GM18508 (cell line): ENCODE results near the gene DAG1.

ENCODE experiments used
- ATAC-seq: cut with Tn5 transposase; IDR thresholded peaks from one replicate; pipeline ENCODE4 v1.9.1; 2021; ENCODE audit warnings: moderate number of reproducible peaks; ENCODE audit not compliant: insufficient read depth, unreplicated experiment

The DAG1 gene

DNA sequence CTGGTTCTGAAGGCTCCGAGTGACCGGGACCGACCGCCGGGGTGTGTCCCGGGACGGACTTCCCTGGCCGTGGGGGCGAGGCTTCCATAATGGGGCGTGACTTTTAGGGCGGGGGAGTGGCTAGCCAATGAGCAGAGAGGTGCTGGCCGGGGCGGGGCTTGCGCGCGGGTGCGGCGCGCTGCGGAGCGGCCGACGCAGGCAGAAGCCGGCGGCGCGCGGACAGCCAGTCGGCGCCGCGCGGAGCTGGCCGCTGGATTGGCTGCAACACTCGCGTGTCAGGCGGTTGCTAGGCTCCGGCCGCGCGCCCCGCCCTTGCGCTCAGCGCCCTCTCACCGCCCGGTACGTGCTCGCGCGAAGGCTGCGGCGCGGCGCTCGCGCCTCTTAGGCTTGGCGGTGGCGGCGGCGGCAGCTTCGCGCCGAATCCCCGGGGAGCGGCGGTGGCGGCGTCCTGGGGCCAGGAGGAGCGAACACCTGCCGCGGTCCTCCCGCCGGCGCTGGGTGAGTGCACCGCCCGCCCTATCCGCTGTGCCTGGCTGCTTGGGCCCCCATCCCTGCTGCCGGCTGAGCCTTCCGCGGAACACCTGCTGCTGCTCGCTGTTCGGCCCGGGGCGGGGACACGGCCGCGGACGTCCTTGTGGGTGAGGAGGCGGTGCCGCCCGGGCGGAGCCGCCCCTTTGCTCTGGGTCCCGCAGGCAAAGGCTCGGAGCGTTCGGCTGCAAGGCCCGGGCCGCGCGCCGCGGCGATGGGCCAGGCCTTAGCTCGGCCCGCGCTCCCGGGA is at the start of gene DAG1:
Gene DAG1, plus strand, starts transcription at position 332 of the 778 bp plus-strand sequence. CDS start 40,268 bp downstream, outside the sequence.
- peak; percentile 40 for ATAC-seq

DNA sequence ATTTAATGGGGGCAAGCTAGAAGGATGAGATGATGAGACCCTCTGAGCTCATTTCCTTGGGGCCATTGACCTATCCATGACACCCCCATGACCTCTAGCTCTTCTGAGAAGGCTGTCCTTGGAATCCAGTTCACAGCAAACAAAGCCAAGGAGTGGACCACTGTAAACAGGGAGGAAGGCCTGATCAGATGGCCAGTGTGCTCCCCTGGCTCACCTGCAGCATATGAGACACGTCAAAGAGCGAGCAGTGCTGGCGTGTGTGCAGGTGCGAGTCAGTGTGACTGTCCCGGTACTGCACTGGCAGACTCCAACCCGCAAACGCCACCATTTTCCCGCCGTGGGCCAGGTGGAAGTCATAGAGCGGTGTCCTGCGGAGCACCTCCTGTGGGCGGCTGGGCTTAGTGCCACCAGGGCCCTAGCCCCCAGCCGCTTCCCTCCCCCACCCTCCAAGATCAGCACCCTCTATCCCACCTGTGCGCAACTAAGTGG is 48.1 kb upstream of the DAG1 start:
- no peak for ATAC-seq

DNA sequence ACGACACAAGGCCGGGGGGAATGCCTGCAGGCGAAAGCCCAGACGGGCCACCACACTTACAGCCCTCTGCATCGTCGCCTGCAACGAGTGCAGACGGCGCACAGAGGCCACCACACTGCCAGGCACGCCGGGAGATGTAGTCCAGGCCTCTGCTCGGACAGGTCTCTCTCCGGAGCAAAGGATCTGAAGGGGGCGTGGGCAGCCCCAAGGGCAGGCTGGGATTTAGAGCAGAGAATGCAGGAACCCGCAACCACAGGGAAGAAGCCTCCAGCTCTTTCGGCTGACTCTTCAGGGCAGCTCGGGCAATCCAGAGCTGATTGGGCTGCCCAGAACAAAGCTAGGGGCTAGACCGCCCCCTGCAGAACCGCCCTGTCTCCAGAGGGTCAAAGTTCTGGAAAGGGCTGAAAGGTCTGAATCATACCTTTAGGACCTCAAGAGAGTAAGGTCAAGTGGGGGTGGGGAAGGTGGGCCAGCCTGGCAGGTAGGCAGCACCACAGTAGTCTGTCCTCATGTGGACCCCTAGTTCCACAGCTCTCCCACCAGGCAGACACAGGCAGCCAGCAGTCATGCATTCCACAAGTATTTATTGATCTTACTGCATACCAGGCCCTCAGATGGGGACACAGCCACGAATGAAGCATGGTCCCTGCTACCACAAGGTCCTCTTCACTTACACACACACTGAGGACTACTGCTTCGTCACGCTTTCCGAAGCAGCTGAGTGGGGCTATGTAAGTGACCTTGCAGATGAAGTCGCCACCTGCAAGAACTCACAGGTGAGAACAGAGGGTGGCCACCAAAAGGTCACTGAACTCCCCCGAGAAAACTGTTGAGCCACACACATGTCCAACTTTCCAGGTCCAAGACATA is 47.5 kb upstream of the DAG1 start, which contains the start of gene AMT:
Gene AMT, minus strand, starts transcription at position 95 of the 870 bp plus-strand sequence. Its CDS starts 23 bp downstream, at position 72.
- ATAC-seq: no peak

DNA sequence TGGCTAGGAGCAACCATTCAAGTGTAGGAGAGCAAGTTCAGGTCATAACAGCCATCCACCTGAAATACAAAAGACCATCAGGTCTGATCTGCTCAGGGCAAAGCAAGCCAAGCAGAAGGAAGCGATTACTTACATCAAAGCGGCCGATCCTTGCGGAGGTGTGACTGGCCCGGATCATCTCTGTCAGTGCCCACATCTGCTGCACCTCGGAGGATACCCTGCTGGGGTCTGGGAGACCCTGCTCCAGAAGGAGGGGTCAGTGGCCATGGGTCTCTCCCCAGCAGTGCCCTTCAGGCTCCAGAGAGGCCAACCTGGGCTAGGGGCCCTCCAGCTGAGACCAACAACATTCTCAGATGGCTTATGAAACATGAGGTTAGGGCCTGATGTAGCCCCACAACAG is 45.3 kb upstream of the DAG1 start:
- ATAC-seq: no peak

DNA sequence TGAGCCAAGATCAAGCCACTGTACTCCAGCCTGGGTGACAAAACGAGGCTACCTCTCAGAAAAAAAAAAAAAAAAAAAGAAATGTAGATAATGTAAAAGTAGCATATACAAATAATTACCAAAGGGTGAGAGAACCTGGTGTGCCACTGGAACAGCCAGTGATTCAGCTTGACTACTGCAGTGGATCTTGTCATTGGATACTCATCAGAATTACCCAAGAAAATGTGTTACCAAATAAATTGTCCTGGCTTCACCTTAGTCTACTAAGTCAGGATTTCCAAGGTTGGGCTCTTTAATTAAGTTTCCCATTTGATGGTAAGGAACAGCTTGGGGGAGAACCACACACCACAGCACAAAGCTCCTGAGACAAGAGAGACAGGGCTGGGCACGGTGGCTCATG is 42.5 kb upstream of the DAG1 start:
- ATAC-seq: no peak

DNA sequence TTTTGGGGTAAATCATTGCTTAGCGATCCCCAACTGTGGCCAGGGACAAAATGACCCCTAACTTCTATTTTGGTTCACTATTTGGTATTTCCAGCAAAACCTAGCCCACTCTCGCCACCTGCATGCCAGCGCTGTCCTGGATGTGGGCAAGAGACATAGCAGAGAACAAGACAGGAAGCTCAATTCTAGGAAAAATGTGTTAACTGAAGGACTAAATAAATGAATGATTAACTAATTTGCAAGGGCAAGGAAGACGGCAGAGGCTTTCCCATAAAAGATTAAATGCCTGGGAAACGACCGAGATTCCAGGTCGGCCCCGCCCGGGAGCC is 41.4 kb upstream of the DAG1 start:
- no peak for ATAC-seq

DNA sequence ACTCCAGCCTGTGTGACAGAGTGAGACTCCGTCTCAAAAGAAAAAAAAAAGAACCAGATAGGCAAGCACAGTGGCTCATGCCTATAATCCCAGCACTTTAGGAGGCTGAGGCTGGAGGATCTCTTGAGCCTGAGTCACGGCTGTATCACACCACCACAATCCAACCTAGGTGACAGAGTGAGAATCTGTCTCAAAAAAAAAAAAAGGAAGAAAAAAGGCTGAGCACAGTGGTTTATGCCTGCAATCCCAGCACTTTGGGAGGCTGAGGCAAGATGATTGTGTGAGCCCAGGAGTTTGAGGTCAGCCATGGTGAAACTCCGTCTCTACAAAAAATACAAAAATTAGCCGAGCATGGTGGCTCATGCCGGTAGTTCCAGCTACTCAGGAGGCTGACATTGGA is 35.3 kb upstream of the DAG1 start:
- ATAC-seq: no peak

DNA sequence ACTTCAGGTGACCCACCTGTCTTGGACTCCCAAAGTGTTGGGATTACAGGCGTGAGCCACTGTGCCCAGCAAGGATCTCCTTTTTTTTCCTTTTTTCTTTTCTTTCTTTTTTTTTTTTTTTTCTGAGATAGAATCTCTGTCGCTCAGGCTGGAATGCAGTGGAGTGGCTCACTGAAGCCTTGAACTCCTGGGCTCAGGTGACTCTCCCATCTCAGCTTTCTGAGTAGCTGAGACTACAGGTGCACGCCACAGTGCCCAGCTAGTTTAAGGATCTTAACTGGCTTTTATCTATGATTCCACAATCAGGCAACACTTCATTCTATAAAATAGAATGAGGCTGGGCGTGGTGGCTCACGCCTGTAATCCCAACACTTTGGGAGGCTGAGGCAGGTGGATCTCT is 24.7 kb upstream of the DAG1 start:
- ATAC-seq: no peak

DNA sequence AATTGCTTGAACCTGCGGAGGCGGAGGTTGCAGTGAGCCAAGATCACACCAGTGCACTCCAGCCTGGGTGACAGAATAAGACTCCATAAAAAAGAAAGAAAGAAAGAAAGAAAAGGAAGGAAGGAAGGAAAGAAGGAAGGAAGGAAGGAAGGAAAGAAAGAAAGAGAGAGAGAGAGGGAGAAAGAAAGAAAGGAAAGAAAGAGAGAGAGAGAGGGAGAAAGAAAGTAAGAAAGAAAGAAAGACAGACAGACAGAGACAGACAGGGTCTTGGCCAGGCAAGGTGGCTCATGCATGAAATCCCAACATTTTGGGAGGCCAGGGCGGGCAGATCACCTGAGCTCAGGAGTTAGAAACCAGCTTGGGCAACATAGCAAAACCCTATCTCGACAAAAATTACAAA is 16.4 kb upstream of the DAG1 start:
- ATAC-seq: no peak

DNA sequence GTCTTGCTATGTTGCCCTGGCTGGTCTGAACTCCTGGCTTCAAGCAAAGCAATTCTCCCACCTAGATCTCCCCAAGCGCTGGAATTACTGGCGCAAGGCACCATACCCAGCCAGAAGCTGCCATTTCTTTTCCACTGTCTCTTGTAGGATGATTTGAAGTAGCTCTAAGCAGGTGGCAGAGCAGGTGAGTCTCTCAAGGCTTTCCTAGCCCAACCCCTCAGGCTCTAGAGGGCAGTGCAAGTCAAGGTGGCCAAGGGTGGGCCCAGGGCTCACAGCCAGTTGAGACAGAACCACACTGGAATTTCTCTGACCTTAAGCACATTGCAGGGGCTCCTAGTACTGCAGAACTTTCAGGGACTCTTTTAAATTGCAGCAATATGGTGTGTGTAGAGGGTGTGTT is 15.6 kb upstream of the DAG1 start:
- ATAC-seq: no peak

DNA sequence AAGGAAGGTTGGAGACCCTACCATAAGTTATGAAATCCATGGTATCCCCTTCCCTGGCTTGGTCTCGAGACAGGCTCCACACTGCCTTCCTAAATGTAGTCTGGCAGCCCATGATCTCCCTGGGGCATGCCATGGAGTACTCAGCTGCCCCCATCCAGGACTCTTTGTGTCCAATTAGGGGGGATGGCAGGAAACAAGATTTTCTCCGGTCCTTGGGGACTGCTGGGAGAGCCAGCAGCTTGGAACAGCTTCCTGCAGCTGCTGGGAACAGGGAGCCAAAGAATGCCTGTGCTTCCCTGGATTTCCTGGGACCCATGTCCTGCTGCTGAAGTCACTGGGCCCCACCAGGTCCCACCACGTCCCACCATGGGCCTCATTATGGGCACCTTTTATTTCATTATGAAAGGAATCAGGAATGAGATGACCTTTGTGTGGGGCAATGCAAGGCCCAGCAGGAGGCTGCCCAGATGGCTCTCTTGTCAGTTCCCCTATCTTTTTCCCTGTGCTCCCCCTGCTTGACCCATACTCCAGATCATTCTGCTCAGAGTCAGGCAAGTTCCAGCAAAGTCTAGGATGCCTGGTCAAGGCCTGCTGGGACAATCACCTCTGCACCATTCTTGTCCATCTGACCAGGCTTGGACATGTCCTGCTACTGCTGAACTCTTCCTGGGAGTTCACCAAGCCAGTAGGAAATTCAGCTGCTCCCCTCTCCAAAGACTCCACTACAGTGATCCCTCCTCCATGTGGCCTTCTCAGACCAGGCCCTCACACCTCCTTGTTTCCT is 15.0 kb upstream of the DAG1 start:
- no peak for ATAC-seq

DNA sequence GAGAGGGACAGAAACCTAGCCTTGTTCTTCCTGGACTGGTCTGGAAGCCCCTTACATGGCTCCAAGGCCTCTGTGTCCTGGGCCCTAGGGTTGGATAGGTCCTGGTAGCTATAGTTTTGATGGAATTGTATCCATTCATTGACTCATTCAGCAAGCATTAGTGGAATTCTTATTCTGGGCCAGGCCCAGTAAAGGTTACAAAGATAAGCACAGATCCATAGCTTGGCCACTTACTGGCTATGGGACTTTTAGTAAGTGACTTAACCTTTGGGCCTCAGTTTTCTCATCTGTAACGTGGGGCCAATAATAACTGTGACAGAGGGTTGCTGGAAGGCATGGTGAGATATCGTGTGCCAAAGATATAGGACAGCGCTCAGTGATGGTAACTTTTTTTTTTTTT is 13.6 kb upstream of the DAG1 start:
- no peak for ATAC-seq

DNA sequence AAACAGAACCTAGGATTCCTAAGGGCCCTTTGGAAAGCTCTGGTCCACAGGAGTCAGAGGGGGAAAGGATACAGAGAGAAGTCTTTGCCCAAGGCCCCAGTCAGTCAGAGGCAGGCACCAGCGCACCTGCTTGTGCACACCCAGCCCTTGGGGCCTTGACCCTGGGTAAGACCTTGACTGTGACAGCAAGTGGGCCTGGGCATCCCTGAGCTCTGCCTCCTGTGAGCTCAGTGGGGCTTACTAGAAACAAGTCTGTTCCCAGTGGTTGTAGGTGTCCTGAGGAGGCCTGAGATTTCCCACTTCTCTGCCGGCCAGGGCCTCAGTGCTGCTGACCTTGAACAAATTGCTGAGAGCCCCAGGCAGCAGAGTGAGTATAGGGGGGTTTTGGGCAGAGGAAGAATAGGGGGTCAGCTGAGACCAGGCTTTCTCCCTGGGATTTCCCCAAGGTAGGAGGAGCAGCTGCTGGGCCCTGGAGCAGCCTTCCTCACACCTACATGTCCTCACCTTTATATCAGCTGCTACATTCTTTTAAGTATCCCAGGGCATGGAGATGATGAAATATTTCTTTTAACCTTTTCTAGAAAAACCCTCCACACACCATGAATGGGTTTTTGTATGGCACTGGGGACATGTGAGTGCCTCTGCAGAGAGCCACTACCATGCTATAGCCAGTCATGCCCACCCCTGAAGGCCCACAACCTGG is 9.7 kb upstream of the DAG1 start:
- no peak for ATAC-seq

DNA sequence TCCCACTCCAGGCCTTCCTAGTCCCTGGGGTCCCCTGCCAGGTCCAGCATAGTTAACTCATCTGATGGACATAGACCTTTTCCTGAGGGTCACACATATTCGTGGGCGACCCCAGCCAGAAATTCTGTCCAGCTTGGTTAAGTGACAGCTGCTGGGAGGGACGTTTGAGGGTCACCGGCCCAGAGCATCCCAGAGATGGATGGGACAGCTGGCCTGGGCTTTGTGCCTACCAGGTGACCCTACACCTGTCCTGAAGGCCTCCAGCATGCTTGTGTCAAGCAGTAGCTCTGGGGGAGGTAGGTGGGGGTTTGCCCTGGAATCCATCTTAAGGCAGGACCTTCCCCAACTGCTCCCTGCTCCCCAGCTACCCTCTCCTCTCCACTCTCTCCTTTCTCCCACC is 9.1 kb upstream of the DAG1 start:
- ATAC-seq: no peak

DNA sequence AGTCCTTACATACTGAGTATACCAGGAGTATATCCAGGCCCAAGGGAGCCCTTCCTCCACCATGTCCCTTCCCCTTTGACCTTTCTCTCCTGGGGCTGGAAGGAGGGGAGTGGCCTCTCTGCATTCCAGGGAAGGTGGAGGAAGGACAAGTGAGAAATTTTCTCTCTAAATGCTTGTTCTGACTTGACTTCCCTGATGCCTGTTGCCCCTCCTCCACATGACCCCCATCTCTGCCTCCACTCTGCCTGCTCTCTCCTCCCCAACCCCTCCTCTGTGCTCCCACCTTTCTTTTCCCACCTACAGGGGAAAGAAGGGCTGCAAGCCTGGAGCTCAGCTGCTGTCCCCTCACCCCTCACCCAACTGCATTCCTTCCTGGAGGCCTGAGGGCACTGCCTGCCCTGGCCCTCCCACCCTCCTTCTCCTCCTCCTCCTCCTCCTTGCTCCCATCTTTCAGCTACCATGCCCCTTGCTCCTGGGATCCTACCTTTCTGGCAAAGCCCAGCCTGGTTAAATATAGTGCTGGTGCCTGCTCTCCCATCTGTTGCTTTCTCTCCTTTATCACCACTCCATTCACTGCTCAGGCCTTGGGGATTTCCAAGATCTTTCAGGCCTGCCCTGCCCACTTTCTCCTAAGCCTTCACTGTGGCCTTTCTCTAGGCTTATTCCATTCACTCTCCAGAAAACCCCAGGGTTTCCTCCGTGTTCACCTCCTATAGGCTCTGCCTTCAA is 8.5 kb upstream of the DAG1 start:
- ATAC-seq: no peak

DNA sequence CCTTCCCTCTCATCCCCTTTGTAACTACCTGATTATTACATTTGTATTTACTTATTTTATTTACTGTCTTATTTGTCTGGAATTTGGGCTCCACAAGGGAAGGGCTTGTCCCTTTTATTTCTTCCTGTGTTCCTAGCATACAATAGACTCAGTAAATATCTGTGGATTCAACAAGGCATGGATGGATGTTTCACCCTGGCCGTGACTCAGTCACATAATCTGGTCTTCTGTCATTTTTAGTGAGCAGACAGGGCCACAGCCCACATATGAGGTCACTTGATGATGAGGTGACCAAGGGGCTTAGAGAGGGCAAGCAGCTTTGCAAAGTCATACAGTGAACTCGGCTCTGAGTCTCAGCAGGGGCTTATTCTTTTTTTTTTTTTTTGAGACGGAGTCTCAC is 7.8 kb upstream of the DAG1 start:
- no peak for ATAC-seq

DNA sequence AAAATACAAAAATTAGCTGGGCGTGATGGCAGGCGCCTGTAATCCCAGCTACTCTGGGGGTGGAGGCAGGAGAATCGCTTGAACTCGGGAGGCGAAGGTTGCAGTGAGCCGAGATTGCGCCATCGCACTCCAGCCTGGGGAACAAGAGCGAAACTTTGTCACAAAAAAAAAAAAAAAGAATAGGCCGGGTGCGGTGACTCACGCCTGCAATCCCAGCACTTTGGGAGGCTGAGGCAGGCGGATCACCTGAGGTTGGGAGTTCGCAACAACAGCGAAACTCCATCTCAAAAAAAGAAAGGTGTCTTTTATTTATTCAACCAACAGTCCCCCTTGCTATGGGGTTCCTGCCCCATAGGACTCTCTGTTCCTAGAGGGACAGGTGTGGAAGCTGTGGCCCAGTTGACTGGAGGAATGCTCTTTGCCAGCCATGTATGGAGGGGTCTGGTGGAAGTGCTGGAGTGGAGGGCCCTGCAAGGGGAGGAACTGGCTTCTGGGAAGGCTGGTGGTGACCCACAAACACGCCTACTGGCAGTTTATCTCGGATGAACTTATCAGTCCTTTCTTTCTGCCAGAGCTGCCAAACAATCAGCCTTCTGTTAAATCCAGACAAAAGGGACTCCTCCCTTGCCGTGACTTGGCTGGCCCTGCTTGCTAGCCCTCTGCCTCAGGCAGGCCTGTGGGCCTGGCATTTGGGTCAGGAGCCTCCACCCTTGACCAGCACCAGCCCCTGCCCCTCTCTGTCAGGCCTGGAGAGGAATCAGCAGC is 4.6 kb upstream of the DAG1 start:
- ATAC-seq: no peak

DNA sequence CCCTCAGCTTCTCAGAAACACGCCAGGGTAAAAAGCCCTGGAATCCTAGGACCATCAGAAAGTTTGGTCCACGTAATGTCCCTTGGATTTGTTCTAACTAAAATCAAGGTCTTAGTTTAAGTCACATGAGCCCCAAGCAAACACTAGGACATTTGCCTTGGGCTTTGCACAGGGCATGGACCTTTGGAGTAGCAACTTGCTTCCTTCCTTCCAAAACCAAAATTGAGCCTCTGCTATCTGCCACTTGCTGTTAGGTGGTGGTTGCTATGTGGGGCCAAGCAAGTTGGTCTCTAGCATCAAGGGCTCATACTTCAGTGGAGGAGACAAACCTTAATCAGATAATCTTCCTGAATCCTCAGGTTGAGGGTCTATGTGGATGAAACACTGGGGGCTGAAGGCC is 4.0 kb upstream of the DAG1 start:
- no peak for ATAC-seq
